HG02852 (cell line): ENCODE measurements around the gene RABAC1.
"Not testable (repeated sequence)": the region's sequence is repeated elsewhere in the genome, so short reads cannot be mapped to it uniquely, and the experiment has no call there.

Experiments
- ATAC-seq: cut with Tn5 transposase; IDR thresholded peaks from one replicate; pipeline ENCODE4 v1.9.1; 2021; ENCODE audit warnings: mild to moderate bottlenecking, moderate library complexity; ENCODE audit not compliant: unreplicated experiment

RABAC1 gene

GRCh38 chr19:41947091-41947490 is 12.0 kb downstream of the RABAC1 start:
- no peak for ATAC-seq

- peak; percentile 70 for ATAC-seq
These were observed 13.9 kb downstream of the RABAC1 start for GRCh38 chr19:41945135-41945766.

GRCh38 chr19:41944336-41944735 is 14.8 kb downstream of the RABAC1 start:
- no peak for ATAC-seq

DNA sequence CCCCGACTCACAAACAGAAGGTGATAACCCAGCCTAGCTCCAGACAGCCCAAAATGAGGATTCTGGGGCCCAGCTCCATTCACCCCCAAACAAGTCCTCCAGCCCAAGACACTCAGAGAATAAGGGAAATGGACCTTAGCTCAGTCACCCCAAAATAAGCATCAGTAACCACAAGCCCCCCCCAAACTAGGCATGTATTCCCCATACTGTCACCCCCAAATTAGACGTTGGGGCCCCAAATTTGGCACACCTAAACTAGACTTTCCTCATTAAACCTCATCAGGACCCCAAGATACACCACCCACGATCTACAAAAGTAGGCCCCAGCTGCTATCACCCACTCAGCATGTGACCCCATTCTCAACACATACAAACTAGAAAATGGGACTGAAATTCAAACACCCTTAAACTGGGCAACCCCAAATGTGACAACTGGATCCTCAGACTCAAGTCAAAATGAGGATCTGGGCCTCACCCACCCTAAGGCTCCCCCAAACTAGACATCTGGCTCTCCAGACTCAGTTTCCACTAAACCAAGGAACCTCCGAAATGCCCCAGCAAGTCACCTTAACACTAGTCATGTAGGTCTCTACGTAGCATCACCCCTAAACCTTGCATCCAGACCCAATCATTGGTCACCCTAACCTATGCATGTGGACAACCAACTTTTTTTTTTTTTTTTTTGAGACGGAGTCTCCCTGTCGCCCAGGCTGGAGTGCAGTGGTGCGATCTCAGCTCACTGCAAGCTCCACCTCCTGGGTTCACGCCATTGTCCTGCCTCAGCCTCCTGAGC is 17.5 kb downstream of the RABAC1 start:
- no peak for ATAC-seq

DNA sequence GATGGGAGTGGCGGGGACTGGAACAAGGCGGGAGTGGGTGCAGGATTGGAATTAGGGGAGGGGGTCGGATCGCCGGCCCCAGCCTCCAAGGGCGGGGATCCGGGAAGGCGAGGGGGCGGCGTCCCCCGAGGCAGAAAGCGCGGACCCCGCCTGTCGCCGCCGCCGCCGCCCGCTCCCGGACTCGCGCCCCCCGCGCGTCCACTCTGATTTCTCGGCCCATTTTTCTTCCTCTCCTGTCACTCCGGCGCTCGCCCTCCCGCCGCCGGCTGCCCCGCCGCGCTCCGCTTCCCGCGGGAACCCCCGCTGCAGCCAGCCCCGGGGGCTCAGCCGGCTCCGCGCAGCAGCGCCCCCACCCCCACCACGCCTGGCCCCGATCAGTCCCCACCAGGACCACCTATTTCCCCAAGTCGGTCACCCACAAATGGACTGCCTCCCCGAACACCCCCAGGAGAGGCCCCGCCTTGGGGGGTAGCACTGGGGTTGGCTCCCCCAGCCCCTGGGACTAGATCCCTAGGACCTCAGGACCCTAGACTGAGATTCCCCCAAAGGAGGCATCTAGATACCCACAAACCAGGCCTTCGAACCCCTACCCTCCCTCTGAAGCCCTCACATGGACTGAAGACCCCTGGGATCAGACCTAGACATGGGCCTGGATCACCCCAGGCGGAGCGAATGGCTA is 18.3 kb downstream of the RABAC1 start:
- no peak for ATAC-seq

GRCh38 chr19:41939861-41940730 is 19.0 kb downstream of the RABAC1 start:
- no peak for ATAC-seq

GRCh38 chr19:41939209-41939608 is 19.9 kb downstream of the RABAC1 start:
- ATAC-seq: not testable (repeated sequence)

- ATAC-seq: no peak
These were observed 21.3 kb downstream of the RABAC1 start for GRCh38 chr19:41937525-41938468.

DNA sequence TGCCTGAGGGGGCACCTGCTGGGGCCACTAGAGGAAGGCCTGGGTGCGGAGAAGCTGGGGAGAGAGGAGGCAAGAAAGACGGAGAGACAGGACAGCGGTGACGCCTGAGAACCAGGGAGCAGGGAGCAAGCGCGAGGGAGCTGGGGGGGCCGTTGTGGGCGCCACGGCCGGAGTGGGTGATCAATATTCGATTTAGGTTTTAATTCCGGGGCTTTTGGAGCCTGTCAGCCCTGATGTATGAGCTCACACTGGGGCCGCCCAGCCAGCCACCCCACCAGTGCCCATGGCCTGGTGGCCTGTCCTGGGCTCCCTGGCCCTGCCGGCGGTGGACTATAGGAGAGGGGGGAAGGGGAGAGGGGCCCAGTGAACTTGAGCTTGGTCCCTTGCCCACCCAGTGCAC is 22.2 kb downstream of the RABAC1 start:
- no peak for ATAC-seq

- no peak for ATAC-seq
These were observed 22.7 kb downstream of the RABAC1 start for GRCh38 chr19:41936416-41936850.

- no peak for ATAC-seq
These were observed 23.2 kb downstream of the RABAC1 start for GRCh38 chr19:41935760-41936415.

GRCh38 chr19:41934849-41935374 is 24.2 kb downstream of the RABAC1 start:
- ATAC-seq: no peak

DNA sequence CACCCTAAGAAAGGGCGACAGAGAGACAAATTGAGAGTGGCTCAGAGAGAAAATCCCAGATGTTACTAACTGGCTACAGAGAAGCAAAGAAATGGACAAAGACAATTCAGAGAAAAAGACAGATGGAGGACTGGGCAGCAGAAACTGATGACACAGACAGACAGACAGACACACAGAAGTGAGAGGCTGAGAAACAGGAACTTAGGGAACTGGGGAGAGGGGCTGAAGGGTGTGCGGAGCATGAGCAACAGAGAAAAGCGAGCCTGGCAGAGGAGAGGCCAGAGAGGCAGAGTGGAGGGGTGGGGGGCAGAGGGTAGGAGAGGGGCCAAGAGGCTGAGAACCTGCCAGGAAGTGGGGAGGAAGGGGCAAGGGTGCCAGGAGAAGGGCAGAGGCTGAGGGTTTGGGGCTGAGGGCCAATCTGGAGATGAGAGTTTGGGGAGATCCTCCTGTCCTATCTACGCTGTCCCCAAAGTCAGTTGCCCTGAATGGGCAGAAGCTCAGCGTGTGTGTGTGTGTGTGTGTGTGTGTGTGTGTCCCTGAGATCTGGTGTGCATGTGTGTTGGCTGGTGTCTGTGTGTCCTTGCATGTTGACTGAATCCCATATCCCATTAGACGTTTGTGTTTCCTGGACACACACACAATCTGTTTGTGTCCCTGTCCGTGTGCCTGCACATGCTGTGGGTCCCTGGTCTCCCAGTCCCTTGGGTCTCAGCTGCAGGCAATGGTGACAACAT is 25.3 kb downstream of the RABAC1 start:
- no peak for ATAC-seq

- ATAC-seq: no peak
These were observed 26.3 kb downstream of the RABAC1 start for GRCh38 chr19:41932720-41933332.

DNA sequence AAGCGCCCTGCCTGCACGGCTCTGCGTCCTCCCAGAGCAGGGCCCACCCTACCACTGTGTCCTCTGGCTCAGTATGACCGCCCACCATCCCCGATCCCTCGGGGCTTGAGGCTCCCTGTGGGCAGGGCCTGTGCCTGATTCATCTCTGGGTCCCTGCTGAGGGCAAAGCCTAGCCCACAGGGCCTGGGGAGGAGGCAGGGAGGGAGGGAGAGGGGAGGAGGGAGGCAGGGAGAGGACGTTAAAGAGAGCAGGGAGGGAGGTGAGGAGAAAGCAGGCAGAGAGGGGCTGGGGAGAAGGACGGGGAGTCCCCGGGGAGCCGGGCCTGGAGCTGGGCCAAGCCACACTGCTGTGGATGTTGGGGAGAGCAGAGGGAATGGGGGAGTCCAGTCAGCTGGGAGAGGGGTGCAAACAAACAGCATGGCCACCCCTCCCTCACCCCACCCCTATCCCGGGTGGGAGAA is 26.8 kb downstream of the RABAC1 start:
- no peak for ATAC-seq

GRCh38 chr19:41930926-41931592 is 28.1 kb downstream of the RABAC1 start:
- ATAC-seq: no peak

GRCh38 chr19:41930322-41930722 is 28.8 kb downstream of the RABAC1 start:
- no peak for ATAC-seq
